Esophagus (tissue), 2 donors: ENCODE data around the gene KCNMA1. TPM values are rescaled to one million over a fixed set of nuclear protein-coding genes. Genes with fewer than 3 reads are reported as not detected.

Experiments used
- H3K27ac ChIP-seq, 2 donors: one replicate each; pipeline ENCODE4 v1.5.1; 2013; ENCODE audit warnings: low read depth in 2 of 2, mild to moderate bottlenecking in 2 of 2, inconsistent platforms in 1 of 2, low read length in 1 of 2, moderate library complexity in 1 of 2
- H3K27me3 ChIP-seq, 2 donors: one replicate each; pipeline ENCODE4 v1.6.1; 2013; ENCODE audit warnings: low read length in 2 of 2, control low read depth in 1 of 2, mild to moderate bottlenecking in 1 of 2; ENCODE audit not compliant: insufficient read depth in 2 of 2, control insufficient read depth in 1 of 2
- H3K36me3 ChIP-seq, 2 donors: one replicate each; pipeline ENCODE4 v1.6.1; 2013; ENCODE audit warnings: low read length in 1 of 2; ENCODE audit not compliant: control insufficient read depth in 2 of 2, insufficient read depth in 2 of 2
- H3K4me1 ChIP-seq, 2 donors: one replicate each; pipeline ENCODE4 v1.6.1; 2013; ENCODE audit warnings: low read length in 1 of 2; ENCODE audit not compliant: control insufficient read depth in 2 of 2, insufficient read depth in 2 of 2
- H3K4me3 ChIP-seq, 2 donors: one replicate each; pipeline ENCODE4 v1.5.1; 2013; ENCODE audit warnings: low read length in 2 of 2, mild to moderate bottlenecking in 2 of 2, low read depth in 1 of 2, moderate library complexity in 1 of 2
- H3K9me3 ChIP-seq, 2 donors: one replicate each; pipeline ENCODE4 v1.6.1; 2013; ENCODE audit warnings: mild to moderate bottlenecking in 2 of 2, low read depth in 1 of 2, low read length in 1 of 2, moderate library complexity in 1 of 2; ENCODE audit not compliant: control insufficient read depth in 2 of 2, insufficient read depth in 1 of 2
- WGBS, 2 donors: extraction: QIAGEN DNeasy Blood & Tissue Kit; methylation state at CpG; one replicate each; pipeline ENCODE4 v1.1.7; 2013; 5-methylcytosine and 5-hydroxymethylcytosine counted together
- polyA plus RNA-seq, 2 donors: library from polyadenylated mRNA; stranded (reverse); fragments of 200-250 nt; gene quantifications; one replicate each; pipeline ENCODE4 v1.2.3, GENCODE V29; 2013
- donor health status: healthy with polysubstance abuse.
- donor health status: Bipolar disorder and iron deficiency.

KCNMA1 gene
- polyA plus RNA-seq, 2 donors, result 8.4 to 11.2 TPM

- Histone ChIP-seq H3K36me3 (no peaks in the 10 kb centered on the region), H3K4me1 (no peaks in the 10 kb centered on the region), H3K27ac (no peak overlapping the region), H3K9me3 (no peaks in the 10 kb centered on the region), H3K4me3 (no peak overlapping the region), H3K27me3 (no peaks in the 10 kb centered on the region)
- WGBS, 2 donors, result 93 to 95% methylated on average over 2 of the region's 2 CpGs
Measured at GRCh38 chr10:77052593-77052992, 585.0 kb downstream of the KCNMA1 start.

GRCh38 chr10:77051837-77052236, 585.8 kb downstream of the KCNMA1 start:
- Histone ChIP-seq H3K27me3 (no peaks in the 10 kb centered on the region), H3K9me3 (no peaks in the 10 kb centered on the region), H3K4me3 (no peak overlapping the region), H3K36me3 (no peaks in the 10 kb centered on the region), H3K27ac (no peak overlapping the region), H3K4me1 (no peaks in the 10 kb centered on the region)

GRCh38 chr10:77049896-77050295, 587.7 kb downstream of the KCNMA1 start:
- Histone ChIP-seq H3K36me3 (no peaks in the 10 kb centered on the region), H3K4me3 (no peak overlapping the region), H3K9me3 (no peaks in the 10 kb centered on the region), H3K27ac (no peak overlapping the region), H3K4me1 (no peaks in the 10 kb centered on the region), H3K27me3 (no peaks in the 10 kb centered on the region)
- 87 to 98% methylated on average over 3 of the region's 3 CpGs for WGBS, 2 donors

- no peaks in the 10 kb centered on the region for H3K36me3 ChIP-seq
- no peak overlapping the region for H3K27ac ChIP-seq
- no peak overlapping the region for H3K4me3 ChIP-seq
- 86 to 90% methylated on average over 3 of the region's 3 CpGs for WGBS, 2 donors
- H3K9me3 ChIP-seq, result no peaks in the 10 kb centered on the region
- no peaks in the 10 kb centered on the region for H3K27me3 ChIP-seq
- no peaks in the 10 kb centered on the region for H3K4me1 ChIP-seq
Measured at GRCh38 chr10:77049146-77049545, 588.5 kb downstream of the KCNMA1 start.

- no peak overlapping the region for H3K4me3 ChIP-seq
- no peaks in the 10 kb centered on the region for H3K9me3 ChIP-seq
- no peaks in the 10 kb centered on the region for H3K36me3 ChIP-seq
- WGBS, 2 donors, result 48 to 73% methylated on average over 2 of the region's 2 CpGs
- no peak overlapping the region for H3K27ac ChIP-seq
- H3K4me1 ChIP-seq, result no peaks in the 10 kb centered on the region
- no peaks in the 10 kb centered on the region for H3K27me3 ChIP-seq
Measured at GRCh38 chr10:77045085-77045484, 592.5 kb downstream of the KCNMA1 start.

GRCh38 chr10:77043420-77043763, 594.2 kb downstream of the KCNMA1 start:
- Histone ChIP-seq H3K4me3 (no peak overlapping the region), H3K4me1 (no peaks in the 10 kb centered on the region), H3K27me3 (no peaks in the 10 kb centered on the region), H3K27ac (no peak overlapping the region), H3K36me3 (no peaks in the 10 kb centered on the region), H3K9me3 (no peaks in the 10 kb centered on the region)
- 94 to 96% methylated on average over 2 of the region's 2 CpGs for WGBS, 2 donors

- no peaks in the 10 kb centered on the region for H3K27me3 ChIP-seq
- no peaks in the 10 kb centered on the region for H3K9me3 ChIP-seq
- WGBS, 2 donors, result 92 to 96% methylated on average over 4 of the region's 4 CpGs
- no peaks in the 10 kb centered on the region for H3K4me1 ChIP-seq
- H3K27ac ChIP-seq, result no peak overlapping the region
- H3K4me3 ChIP-seq, result no peak overlapping the region
- H3K36me3 ChIP-seq, result no peaks in the 10 kb centered on the region
Measured at GRCh38 chr10:77042706-77043419, 594.7 kb downstream of the KCNMA1 start.

GRCh38 chr10:77041636-77042258, 595.9 kb downstream of the KCNMA1 start:
- Histone ChIP-seq H3K27ac (no peak overlapping the region), H3K4me1 (no peaks in the 10 kb centered on the region), H3K36me3 (no peaks in the 10 kb centered on the region), H3K9me3 (no peaks in the 10 kb centered on the region), H3K27me3 (no peaks in the 10 kb centered on the region), H3K4me3 (no peak overlapping the region)
- 55 to 66% methylated on average over 4 of the region's 4 CpGs for WGBS, 2 donors

- no peak overlapping the region for H3K27ac ChIP-seq
- no peaks in the 10 kb centered on the region for H3K36me3 ChIP-seq
- 82 to 88% methylated on average over 4 of the region's 4 CpGs for whole genome bisulfite sequencing, 2 donors
Measured at GRCh38 chr10:77038407-77038806, 599.2 kb downstream of the KCNMA1 start.

More at GRCh38 chr10:77038407-77038806, 599.2 kb downstream of the KCNMA1 start:
- H3K4me3 ChIP-seq, result no peak overlapping the region
- H3K27me3 ChIP-seq, result no peaks in the 10 kb centered on the region
- no peaks in the 10 kb centered on the region for H3K4me1 ChIP-seq
- no peaks in the 10 kb centered on the region for H3K9me3 ChIP-seq
